Activated T-cell treated with anti-CD3 and anti-CD28 coated beads, Interleukin-2, amount 50 U/mL, for 24 hours (primary cell): ENCODE data around the gene ARMC7.
"Not testable (repeated sequence)": the region's sequence is repeated elsewhere in the genome, so short reads cannot be mapped to it uniquely, and the experiment has no call there.

Experiments used
- DNase-seq: peaks from one replicate; pipeline ENCODE4 v3.0.0-alpha.2; 2020
- H3K27ac Mint-ChIP-seq: 2 replicates; pipeline ENCODE4 v1.8.0; 2020; ENCODE audit warnings: mild to moderate bottlenecking, mixed read lengths
- H3K27me3 Mint-ChIP-seq: 2 replicates; pipeline ENCODE4 v1.8.0; 2020; ENCODE audit warnings: mixed read lengths
- H3K36me3 Mint-ChIP-seq: 2 replicates; pipeline ENCODE4 v1.8.0; 2020; ENCODE audit warnings: low read depth, mixed read lengths
- H3K4me1 Mint-ChIP-seq: 2 replicates; pipeline ENCODE4 v1.8.0; 2020; ENCODE audit warnings: low read depth, mixed read lengths
- H3K4me3 Mint-ChIP-seq: 2 replicates; pipeline ENCODE4 v1.8.0; 2020; ENCODE audit warnings: mild to moderate bottlenecking, moderate library complexity, mixed read lengths
- H3K9me3 Mint-ChIP-seq: 2 replicates; pipeline ENCODE4 v1.8.0; 2020; ENCODE audit warnings: mixed read lengths

The ARMC7 gene

DNA sequence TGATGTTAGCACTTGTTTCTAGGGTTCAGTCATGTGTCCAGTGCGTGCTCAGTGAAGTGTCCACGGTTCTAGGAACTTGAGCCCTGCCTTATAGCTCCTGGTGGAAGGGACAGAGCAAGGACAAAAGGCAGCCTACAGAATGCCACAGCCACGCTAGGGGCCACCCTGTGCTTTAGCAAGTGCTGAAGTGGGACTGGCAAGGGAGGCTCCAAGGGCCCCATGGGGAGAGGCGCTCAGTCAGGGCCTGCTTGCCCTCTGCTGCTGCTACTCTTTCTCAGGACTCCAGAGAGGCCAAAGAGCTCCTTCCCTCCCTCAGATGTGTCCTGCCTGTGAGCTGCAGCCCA lies 15.0 kb downstream of the ARMC7 start:
- Mint-ChIP-seq H3K4me3 (no peak overlapping the region), H3K36me3 (peaks cover 36% of the 10 kb centered on the region)

DNA sequence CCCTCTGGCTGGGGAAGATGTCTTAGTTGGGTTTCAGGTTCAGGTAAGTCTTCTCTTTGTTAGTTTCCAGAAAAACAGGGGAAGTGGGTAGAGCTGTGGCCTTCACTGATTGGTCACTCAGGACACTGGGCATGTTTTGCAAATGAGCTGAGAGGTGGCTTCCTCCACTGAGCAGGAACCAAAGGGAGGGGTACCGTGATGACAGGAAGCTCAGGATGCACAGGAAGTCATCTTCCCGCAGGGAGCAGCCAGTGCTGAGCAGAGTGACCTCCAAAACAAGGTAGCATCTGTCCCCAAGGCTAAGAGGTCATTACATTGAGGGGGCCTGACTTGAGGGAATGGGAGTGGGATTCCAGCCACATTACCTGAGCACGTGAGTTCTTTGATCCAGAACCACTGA lies 16.2 kb downstream of the ARMC7 start:
- H3K27ac Mint-ChIP-seq, result peak overlapping the region; percentile 73
- DNase-seq, result no peak
- H3K9me3 Mint-ChIP-seq, result no peaks in the 10 kb centered on the region
- H3K36me3 Mint-ChIP-seq, result peaks cover 37% of the 10 kb centered on the region
- no peaks in the 10 kb centered on the region for H3K27me3 Mint-ChIP-seq
- H3K4me3 Mint-ChIP-seq, result no peak overlapping the region
- H3K4me1 Mint-ChIP-seq, result peaks cover 37% of the 10 kb centered on the region

More for the DNA sequence above, 15.0 kb downstream of the ARMC7 start:
- Mint-ChIP-seq H3K4me1 (peaks cover 32% of the 10 kb centered on the region), H3K27ac (peak overlapping the region; percentile 89), H3K9me3 (no peaks in the 10 kb centered on the region), H3K27me3 (no peaks in the 10 kb centered on the region)
- DNase-seq, result no peak

- Mint-ChIP-seq H3K27ac (no peak overlapping the region), H3K27me3 (no peaks in the 10 kb centered on the region)
Observed at GRCh38 chr17:75126954-75127353, 17.2 kb downstream of the ARMC7 start.

DNA sequence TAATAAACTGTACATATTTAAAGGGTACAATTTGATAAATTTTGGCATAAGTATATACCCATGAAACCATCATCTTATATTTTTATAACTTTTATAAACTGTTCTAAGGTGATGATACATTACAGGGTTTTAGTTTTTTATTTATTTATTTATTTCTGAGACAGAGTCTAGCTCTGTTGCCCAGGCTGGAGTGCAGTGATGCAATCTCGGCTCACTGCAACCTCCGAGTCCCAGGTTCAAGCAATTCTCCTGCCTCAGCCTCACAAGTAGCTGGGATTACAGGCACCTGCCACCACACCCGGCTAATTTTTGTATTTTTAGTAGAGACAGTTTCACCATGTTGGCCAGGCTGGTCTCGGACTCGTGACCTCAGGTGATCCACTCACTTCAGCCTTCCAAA lies 18.2 kb downstream of the ARMC7 start:
- peaks cover 41% of the 10 kb centered on the region for H3K36me3 Mint-ChIP-seq

More at GRCh38 chr17:75126954-75127353, 17.2 kb downstream of the ARMC7 start:
- H3K36me3 Mint-ChIP-seq, result peaks cover 37% of the 10 kb centered on the region
- H3K9me3 Mint-ChIP-seq, result no peaks in the 10 kb centered on the region
- no peak overlapping the region for H3K4me3 Mint-ChIP-seq
- no peak for DNase-seq
- H3K4me1 Mint-ChIP-seq, result peaks cover 40% of the 10 kb centered on the region

DNA sequence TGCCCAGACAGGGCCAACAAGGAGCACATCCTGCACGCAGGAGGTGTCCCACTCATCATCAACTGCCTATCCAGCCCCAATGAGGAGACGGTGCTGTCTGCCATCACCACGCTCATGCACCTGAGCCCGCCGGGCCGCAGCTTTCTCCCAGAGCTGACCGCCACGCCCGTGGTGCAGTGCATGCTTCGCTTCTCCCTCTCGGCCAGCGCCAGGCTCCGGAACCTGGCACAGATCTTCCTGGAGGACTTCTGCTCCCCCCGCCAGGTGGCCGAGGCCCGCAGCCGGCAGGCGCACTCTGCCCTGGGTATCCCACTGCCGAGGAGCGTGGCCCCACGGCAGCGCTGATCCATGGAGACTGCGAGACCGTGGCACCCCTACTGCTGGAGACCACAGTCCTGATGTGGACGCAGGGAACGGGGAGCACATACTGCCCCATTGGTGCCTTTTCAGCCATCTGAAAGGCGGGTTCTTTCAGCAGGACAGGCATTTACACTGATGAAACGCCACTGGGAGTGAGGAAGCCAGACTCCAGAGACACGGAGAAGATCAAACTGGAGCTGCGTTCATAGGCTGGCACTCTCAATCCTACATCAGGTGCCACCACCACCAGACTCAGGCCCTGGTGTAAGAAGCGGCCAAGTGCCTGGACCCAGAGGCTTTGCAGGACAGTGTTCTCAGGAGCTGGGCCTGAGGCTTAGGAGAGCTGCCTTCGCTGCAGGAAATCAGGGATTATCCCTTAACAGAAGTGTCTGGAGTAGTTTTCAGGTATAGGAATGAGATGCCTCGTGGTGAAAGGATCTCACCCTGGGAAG lies 19.1 kb downstream of the ARMC7 start:
- no peaks in the 10 kb centered on the region for H3K9me3 Mint-ChIP-seq
- peak overlapping the region; percentile 85 for H3K27ac Mint-ChIP-seq
- H3K27me3 Mint-ChIP-seq, result no peaks in the 10 kb centered on the region
- H3K4me3 Mint-ChIP-seq, result peak overlapping the region; percentile 89
- H3K36me3 Mint-ChIP-seq, result peaks cover 41% of the 10 kb centered on the region
- H3K4me1 Mint-ChIP-seq, result peaks cover 43% of the 10 kb centered on the region
- no peak for DNase-seq

More for the DNA sequence above, 18.2 kb downstream of the ARMC7 start:
- Mint-ChIP-seq H3K27ac (peak overlapping the region; percentile 55), H3K4me1 (peaks cover 45% of the 10 kb centered on the region)
- not testable (repeated sequence) for DNase-seq, H3K9me3 Mint-ChIP-seq, H3K4me3 Mint-ChIP-seq, H3K27me3 Mint-ChIP-seq

DNA sequence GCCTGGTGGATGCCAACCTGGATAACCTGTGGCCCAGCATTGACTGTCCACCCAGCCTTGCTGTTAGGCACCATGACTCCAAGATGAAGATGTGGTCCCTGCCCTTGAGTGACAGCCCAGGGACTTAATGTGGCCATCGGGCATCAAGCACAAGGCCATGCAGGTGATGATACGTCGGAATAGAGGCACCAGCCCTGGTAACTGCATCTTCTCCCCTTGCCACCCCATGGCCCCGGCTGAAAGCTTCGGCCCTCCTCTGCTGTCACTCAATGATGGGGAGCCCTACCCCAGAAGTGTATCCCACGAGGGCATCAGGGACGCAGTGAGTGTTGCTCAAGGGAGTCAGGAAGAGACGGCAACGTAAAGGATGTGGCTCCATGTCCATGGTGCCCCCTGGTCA lies 19.8 kb downstream of the ARMC7 start:
- peak overlapping the region; percentile 85 for H3K27ac Mint-ChIP-seq
- H3K4me3 Mint-ChIP-seq, result peak overlapping the region; percentile 89
- H3K9me3 Mint-ChIP-seq, result no peaks in the 10 kb centered on the region
- DNase-seq, result no peak
- H3K36me3 Mint-ChIP-seq, result peaks cover 37% of the 10 kb centered on the region
- no peaks in the 10 kb centered on the region for H3K27me3 Mint-ChIP-seq
- peaks cover 36% of the 10 kb centered on the region for H3K4me1 Mint-ChIP-seq

DNA sequence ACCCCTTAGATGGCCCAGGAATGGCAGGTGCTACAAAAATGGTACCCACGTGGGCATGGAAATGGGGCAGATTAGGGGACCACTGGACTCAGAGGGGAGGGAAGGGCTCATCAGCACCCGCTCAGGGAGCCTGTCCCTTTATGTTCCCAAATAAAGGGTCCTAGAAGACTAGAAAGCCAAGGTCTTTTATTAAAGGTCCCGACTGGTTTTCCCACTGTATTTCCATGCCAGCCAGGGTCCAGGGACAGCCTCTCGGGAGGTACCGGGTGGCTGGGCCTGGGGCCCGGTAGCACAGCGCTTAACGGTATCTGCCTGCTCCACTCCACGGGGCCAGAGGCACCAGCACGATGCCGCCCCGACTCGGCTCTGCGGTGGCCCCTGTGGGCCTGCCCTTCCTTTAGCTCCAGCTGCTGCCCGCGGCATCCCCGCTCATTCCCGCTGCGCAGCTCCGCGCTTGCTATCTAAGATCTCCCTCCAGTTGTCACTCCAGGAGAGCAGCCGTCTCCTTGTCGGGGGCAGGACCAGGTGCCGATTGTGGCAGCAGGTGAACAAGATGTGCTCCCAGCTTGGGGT lies 20.4 kb downstream of the ARMC7 start:
- H3K27ac Mint-ChIP-seq, result peak overlapping the region; percentile 92
- H3K27me3 Mint-ChIP-seq, result no peaks in the 10 kb centered on the region
- H3K4me1 Mint-ChIP-seq, result peaks cover 30% of the 10 kb centered on the region
- no peaks in the 10 kb centered on the region for H3K9me3 Mint-ChIP-seq
- H3K36me3 Mint-ChIP-seq, result peaks cover 40% of the 10 kb centered on the region
- H3K4me3 Mint-ChIP-seq, result peak overlapping the region; percentile 89
- DNase-seq, result no peak

DNA sequence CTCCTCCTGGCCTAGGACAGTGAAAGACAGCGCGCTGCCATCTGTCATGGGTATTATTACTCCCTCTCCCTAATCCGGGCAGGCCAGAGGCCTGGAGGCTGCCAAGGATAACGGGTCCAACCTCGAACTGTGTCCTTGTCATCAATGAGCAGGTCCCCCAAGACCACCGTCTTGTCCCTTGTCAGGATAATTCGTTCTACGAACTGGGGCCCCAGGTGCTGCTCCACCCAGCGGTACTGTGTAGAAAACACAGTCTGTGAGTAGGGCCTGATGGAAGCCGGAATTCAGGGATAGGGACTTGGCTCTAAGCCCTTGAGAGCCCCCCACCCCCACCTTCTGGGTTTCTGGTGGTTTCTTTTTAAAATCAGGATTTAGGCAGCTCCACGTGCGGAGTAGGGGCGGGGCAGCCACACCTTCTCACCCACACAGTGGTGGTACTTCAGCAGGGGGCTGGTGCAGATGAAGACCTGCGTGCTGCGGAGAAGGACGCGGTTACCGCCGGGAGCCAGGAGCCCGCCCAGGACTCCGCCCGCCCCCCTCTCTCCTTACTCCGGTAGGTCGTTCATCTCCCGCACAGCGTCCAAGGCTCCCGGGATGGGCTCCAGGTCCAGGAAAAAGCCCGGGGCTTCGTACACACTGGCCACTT lies 21.0 kb downstream of the ARMC7 start:
- H3K27ac Mint-ChIP-seq, result peak overlapping the region; percentile 92
- H3K9me3 Mint-ChIP-seq, result no peaks in the 10 kb centered on the region
- peaks cover 47% of the 10 kb centered on the region for H3K36me3 Mint-ChIP-seq
- DNase-seq, result peak; percentile 77
- H3K4me1 Mint-ChIP-seq, result peaks cover 27% of the 10 kb centered on the region
- H3K4me3 Mint-ChIP-seq, result peak overlapping the region; percentile 89
- H3K27me3 Mint-ChIP-seq, result no peaks in the 10 kb centered on the region

GRCh38 chr17:75131278-75132017 lies 21.7 kb downstream of the ARMC7 start, which contains the start of gene NT5C:
Gene NT5C, minus strand, starts transcription at chr17:75131742. Its CDS starts 35 bp downstream, at chr17:75131707.
- peak; percentile 88 for DNase-seq
- Mint-ChIP-seq H3K27ac (peak within 1 kb of the TSS; percentile 94), H3K4me3 (peak within 1 kb of the TSS; percentile 89), H3K27me3 (no peaks in the 10 kb centered on the region), H3K4me1 (peaks cover 21% of the 10 kb centered on the region), H3K9me3 (no peaks in the 10 kb centered on the region), H3K36me3 (peaks cover 52% of the 10 kb centered on the region)

DNA sequence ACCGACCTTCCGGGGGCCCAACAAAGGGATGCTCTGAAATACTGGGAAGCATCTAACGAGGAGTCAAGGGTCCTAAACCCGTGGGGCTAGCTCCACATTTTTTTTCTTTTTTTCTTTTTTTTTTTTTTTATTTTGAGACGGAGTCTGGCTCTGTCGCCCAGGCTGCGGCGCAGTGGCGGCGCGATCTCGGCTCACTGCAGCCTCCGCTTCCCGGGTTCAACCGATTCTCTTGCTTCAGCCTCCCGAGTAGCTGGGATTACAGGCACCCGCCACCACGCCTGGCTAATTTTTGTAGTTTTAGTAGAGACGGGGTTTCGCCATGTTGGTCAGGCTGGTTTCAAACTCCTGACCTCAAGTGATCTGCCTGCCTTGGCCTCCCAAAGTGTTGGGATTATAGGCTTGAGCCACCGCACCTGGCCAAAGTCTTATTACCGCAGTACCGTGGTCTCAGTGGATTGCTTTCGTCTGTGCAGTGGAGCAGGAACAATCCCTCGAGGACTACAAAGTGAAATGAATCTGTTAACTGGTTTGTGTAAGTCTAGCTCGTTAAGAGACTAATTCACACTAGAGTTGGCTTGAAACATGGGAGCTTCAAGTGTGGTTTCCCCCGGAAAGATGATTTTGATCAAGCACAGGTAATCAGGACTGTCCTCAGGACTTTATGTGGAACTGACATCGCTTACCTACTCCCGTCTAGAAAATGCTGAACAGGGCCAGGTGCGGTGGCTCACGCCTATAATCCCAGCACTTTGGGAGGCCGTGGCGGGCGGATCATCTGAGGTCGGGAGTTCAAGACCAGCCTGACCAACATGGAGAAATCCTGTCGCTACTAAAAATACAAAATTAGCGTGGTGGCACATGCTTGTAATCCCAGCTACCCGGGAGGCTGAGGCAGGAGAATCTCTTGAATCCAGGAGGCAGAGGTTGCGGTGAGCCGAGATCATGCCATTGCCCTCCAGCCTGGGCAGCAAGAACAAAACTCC lies 22.5 kb downstream of the ARMC7 start:
- H3K27me3 Mint-ChIP-seq, H3K9me3 Mint-ChIP-seq, DNase-seq: not testable (repeated sequence)
- H3K4me1 Mint-ChIP-seq, result peaks cover 24% of the 10 kb centered on the region
- peaks cover 61% of the 10 kb centered on the region for H3K36me3 Mint-ChIP-seq
- peak overlapping the region; percentile 94 for H3K27ac Mint-ChIP-seq
- peak overlapping the region; percentile 89 for H3K4me3 Mint-ChIP-seq

GRCh38 chr17:75133001-75133400 lies 23.2 kb downstream of the ARMC7 start:
- no peaks in the 10 kb centered on the region for H3K9me3 Mint-ChIP-seq
- H3K36me3 Mint-ChIP-seq, result peaks cover 63% of the 10 kb centered on the region
- peak overlapping the region; percentile 75 for H3K27ac Mint-ChIP-seq
- H3K27me3 Mint-ChIP-seq, result no peaks in the 10 kb centered on the region
- DNase-seq, result no peak
- H3K4me1 Mint-ChIP-seq, result peaks cover 24% of the 10 kb centered on the region
- H3K4me3 Mint-ChIP-seq, result peak overlapping the region; percentile 89

DNA sequence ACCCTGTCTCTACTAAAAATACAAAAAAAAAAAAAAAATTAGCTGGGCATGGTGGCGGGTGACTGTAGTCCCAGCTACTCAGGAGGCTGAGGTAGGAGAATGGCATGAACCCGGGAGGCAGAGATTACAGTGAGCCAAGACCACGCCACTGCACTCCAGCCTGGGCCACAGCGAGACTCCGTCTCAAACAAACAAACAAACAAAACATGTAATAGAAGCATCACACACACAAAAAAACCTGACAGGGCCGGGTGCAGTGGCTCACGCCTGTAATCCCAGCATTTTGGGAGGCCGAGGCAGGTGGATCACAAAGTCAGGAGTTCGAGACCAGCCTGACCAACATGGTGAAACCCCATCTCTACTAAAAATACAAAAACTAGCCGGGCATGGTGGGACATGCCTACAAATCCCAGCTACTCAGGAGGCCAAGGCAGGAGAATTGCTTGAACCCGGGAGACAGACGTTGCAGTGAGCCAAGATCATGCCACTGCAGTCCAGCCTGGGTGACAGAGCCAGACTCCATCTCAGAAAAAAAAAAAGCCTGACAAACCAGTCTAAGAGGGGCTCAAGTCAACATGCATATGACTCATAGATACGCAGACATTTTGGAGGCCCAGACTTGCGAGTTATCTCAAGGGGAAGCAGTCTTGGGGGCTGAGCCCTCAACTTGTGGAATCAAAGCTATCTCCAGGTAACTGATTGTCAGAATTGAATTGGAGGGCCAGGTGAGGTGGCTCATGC lies 24.0 kb downstream of the ARMC7 start:
- not testable (repeated sequence) for DNase-seq, H3K4me3 Mint-ChIP-seq, H3K27me3 Mint-ChIP-seq, H3K9me3 Mint-ChIP-seq
- peak overlapping the region; percentile 40 for H3K27ac Mint-ChIP-seq
- H3K4me1 Mint-ChIP-seq, result peaks cover 24% of the 10 kb centered on the region
- H3K36me3 Mint-ChIP-seq, result peaks cover 66% of the 10 kb centered on the region

GRCh38 chr17:75135452-75135851 lies 25.7 kb downstream of the ARMC7 start:
- Mint-ChIP-seq H3K36me3 (peaks cover 66% of the 10 kb centered on the region), H3K4me3 (no peak overlapping the region), H3K27ac (peak overlapping the region; percentile 1), H3K27me3 (no peaks in the 10 kb centered on the region), H3K9me3 (no peaks in the 10 kb centered on the region), H3K4me1 (peaks cover 18% of the 10 kb centered on the region)
- DNase-seq, result no peak
